Astrocyte (in vitro differentiated cells and primary cell): ENCODE results near the gene DACT2.

ENCODE experiments used
- CTCF ChIP-seq: IDR thresholded peaks from 2 replicates; pipeline ENCODE4 v1.5.1; 2011; ENCODE audit warnings: low read depth, mild to moderate bottlenecking, inconsistent platforms, low read length, moderate library complexity; ENCODE audit not compliant: insufficient read depth
- EZH2 ChIP-seq: IDR thresholded peaks from 2 replicates; pipeline ENCODE4 v1.6.1; 2012; ENCODE audit warnings: mild to moderate bottlenecking, low read length, inconsistent platforms; ENCODE audit not compliant: insufficient read depth

- TF ChIP-seq CTCF (peak; percentile 28), EZH2 (no peak)
Observed at GRCh38 chr6:168355716-168356522, 36.3 kb upstream of the DACT2 start.
